WTC11 (cell line): Measurements from ENCODE around the gene COLEC12. TPM values are rescaled to one million over a fixed set of nuclear protein-coding genes. Genes with fewer than 3 reads are reported as not detected.

Source experiments
- ATAC-seq: fragments of 200-7000 bp; cut with Tn5 transposase; 2 replicates; pipeline ENCODE4 v1.10.0; 2021; ENCODE audit warnings: mild to moderate bottlenecking, moderate library complexity
- CTCF ChIA-PET: fragments of 300-600 bp; sonication (Branson Sonifier 250); formaldehyde crosslinking; loops from one replicate; lab custom pipeline; 2021; ENCODE audit warnings: antibody characterized with exemption; lab: Charles Lee
- POLR2A ChIA-PET: fragments of 350-600 bp; sonication (Branson Sonifier 250); formaldehyde crosslinking; loops from one replicate; lab custom pipeline; 2021; ENCODE audit warnings: antibody characterized with exemption; lab: Charles Lee
- DNase-seq: peaks from one replicate; pipeline ENCODE4 v3.0.0; 2021; ENCODE audit warnings: low spot score
- H3K27ac Mint-ChIP-seq: 2 replicates; pipeline ENCODE4 v1.8.0; 2021; ENCODE audit warnings: mixed read lengths
- H3K27me3 Mint-ChIP-seq: 2 replicates; pipeline ENCODE4 v1.8.0; 2021; ENCODE audit warnings: low read depth, mild to moderate bottlenecking, moderate library complexity, mixed read lengths
- H3K36me3 Mint-ChIP-seq: 2 replicates; pipeline ENCODE4 v1.8.0; 2021; ENCODE audit warnings: mixed read lengths
- H3K4me1 Mint-ChIP-seq: 2 replicates; pipeline ENCODE4 v1.8.0; 2022; ENCODE audit warnings: mixed read lengths
- H3K4me3 Mint-ChIP-seq: 2 replicates; pipeline ENCODE4 v1.8.0; 2021; ENCODE audit warnings: mild to moderate bottlenecking, moderate library complexity, mixed read lengths
- H3K9me3 Mint-ChIP-seq: 2 replicates; pipeline ENCODE4 v1.8.0; 2021; ENCODE audit warnings: mixed read lengths
- ATF1 ChIP-seq: sonication (generic); formaldehyde crosslinking; IDR thresholded peaks from 2 replicates; pipeline ENCODE4 v1.8.1; 2023; ENCODE audit warnings: mild to moderate bottlenecking, moderate library complexity, missing genetic modification reagents
- ATF3 ChIP-seq: sonication (generic); formaldehyde crosslinking; conservative IDR thresholded peaks from 2 replicates; pipeline ENCODE4 v1.8.1; 2022; ENCODE audit warnings: mild to moderate bottlenecking, missing genetic modification reagents
- ATF6 ChIP-seq: sonication (generic); formaldehyde crosslinking; IDR thresholded peaks from 2 replicates; pipeline ENCODE4 v1.8.1; 2023; ENCODE audit warnings: mild to moderate bottlenecking, missing genetic modification reagents
- CREB1 ChIP-seq: sonication (generic); formaldehyde crosslinking; IDR thresholded peaks from 2 replicates; pipeline ENCODE4 v1.8.0; 2023; ENCODE audit warnings: mild to moderate bottlenecking, missing genetic modification reagents
- CTCF ChIP-seq: fragments of 200-600 bp; IDR thresholded peaks from 2 replicates; pipeline ENCODE4 v1.8.0; 2022; ENCODE audit warnings: antibody characterized with exemption
- E2F5 ChIP-seq: sonication (generic); formaldehyde crosslinking; IDR thresholded peaks from 2 replicates; pipeline ENCODE4 v1.8.1; 2022; ENCODE audit warnings: mild to moderate bottlenecking, moderate library complexity, missing genetic modification reagents
- FOXK1 ChIP-seq: sonication (generic); formaldehyde crosslinking; IDR thresholded peaks from 2 replicates; pipeline ENCODE4 v1.8.0; 2022; ENCODE audit warnings: mild to moderate bottlenecking, moderate library complexity, missing genetic modification reagents
- FOXP1 ChIP-seq: sonication (generic); formaldehyde crosslinking; IDR thresholded peaks from 2 replicates; pipeline ENCODE4 v1.8.0; 2022; ENCODE audit warnings: missing genetic modification reagents, mild to moderate bottlenecking, moderate library complexity, borderline replicate concordance
- HMGXB4 ChIP-seq: sonication (generic); formaldehyde crosslinking; IDR thresholded peaks from 2 replicates; pipeline ENCODE4 v1.8.1; 2023; ENCODE audit warnings: mild to moderate bottlenecking, moderate library complexity, missing genetic modification reagents
- IRF1 ChIP-seq: sonication (generic); formaldehyde crosslinking; IDR thresholded peaks from 2 replicates; pipeline ENCODE4 v1.8.0; 2023; ENCODE audit warnings: missing genetic modification reagents
- IRF2 ChIP-seq: sonication (generic); formaldehyde crosslinking; IDR thresholded peaks from 2 replicates; pipeline ENCODE4 v1.8.0; 2022; ENCODE audit warnings: low read depth, missing genetic modification reagents, borderline replicate concordance
- KAT7 ChIP-seq: sonication (generic); formaldehyde crosslinking; IDR thresholded peaks from 2 replicates; pipeline ENCODE4 v1.8.1; 2023; ENCODE audit warnings: missing genetic modification reagents, mild to moderate bottlenecking, borderline replicate concordance
- MXD4 ChIP-seq: fragments of 250-450 bp; sonication (Bioruptor Pico); IDR thresholded peaks from 2 replicates; pipeline ENCODE4 v1.8.0; 2021; ENCODE audit warnings: mild to moderate bottlenecking, moderate library complexity, borderline replicate concordance
- NFATC4 ChIP-seq: fragments of 250-450 bp; sonication (Bioruptor Pico); IDR thresholded peaks from 2 replicates; pipeline ENCODE4 v1.9.0; 2021; ENCODE audit warnings: mild to moderate bottlenecking
- NFE2L1 ChIP-seq: sonication (generic); formaldehyde crosslinking; IDR thresholded peaks from 2 replicates; pipeline ENCODE4 v1.8.1; 2023; ENCODE audit warnings: missing genetic modification reagents
- NFYB ChIP-seq: sonication (generic); formaldehyde crosslinking; conservative IDR thresholded peaks from 2 replicates; pipeline ENCODE4 v1.8.0; 2022; ENCODE audit warnings: low read depth, missing genetic modification reagents
- NR1H2 ChIP-seq: sonication (generic); formaldehyde crosslinking; IDR thresholded peaks from 2 replicates; pipeline ENCODE4 v1.9.0; 2021; ENCODE audit warnings: mild to moderate bottlenecking, moderate library complexity, missing genetic modification reagents
- NR3C1 ChIP-seq: sonication (generic); formaldehyde crosslinking; conservative IDR thresholded peaks from 2 replicates; pipeline ENCODE4 v1.8.1; 2023; ENCODE audit warnings: low read depth, mild to moderate bottlenecking, missing genetic modification reagents
- SMAD4 ChIP-seq: sonication (generic); formaldehyde crosslinking; IDR thresholded peaks from 2 replicates; pipeline ENCODE4 v1.8.0; 2022; ENCODE audit warnings: mild to moderate bottlenecking, missing genetic modification reagents
- SOX15 ChIP-seq: fragments of 250-450 bp; sonication (Bioruptor Pico); IDR thresholded peaks from 2 replicates; pipeline ENCODE4 v1.9.0; 2021; ENCODE audit warnings: mild to moderate bottlenecking
- TCF7 ChIP-seq: sonication (generic); formaldehyde crosslinking; IDR thresholded peaks from 2 replicates; pipeline ENCODE4 v1.8.0; 2022; ENCODE audit warnings: mild to moderate bottlenecking, low read depth, missing genetic modification reagents, moderate library complexity
- USF1 ChIP-seq: sonication (generic); formaldehyde crosslinking; IDR thresholded peaks from 2 replicates; pipeline ENCODE4 v1.8.0; 2022; ENCODE audit warnings: mild to moderate bottlenecking, missing genetic modification reagents
- USF2 ChIP-seq: sonication (generic); formaldehyde crosslinking; IDR thresholded peaks from 2 replicates; pipeline ENCODE4 v1.8.1; 2023; ENCODE audit warnings: mild to moderate bottlenecking, missing genetic modification reagents, moderate library complexity
- ZNF138 ChIP-seq: sonication (generic); formaldehyde crosslinking; conservative IDR thresholded peaks from 2 replicates; pipeline ENCODE4 v1.8.1; 2022; ENCODE audit warnings: mild to moderate bottlenecking, moderate library complexity, missing genetic modification reagents
- ZNF219 ChIP-seq: sonication (generic); formaldehyde crosslinking; IDR thresholded peaks from 2 replicates; pipeline ENCODE4 v1.8.0; 2023; ENCODE audit warnings: missing genetic modification reagents, mild to moderate bottlenecking, borderline replicate concordance
- ZNF416 ChIP-seq: fragments of 250-450 bp; sonication (Bioruptor Pico); IDR thresholded peaks from 2 replicates; pipeline ENCODE4 v1.9.0; 2021; ENCODE audit warnings: mild to moderate bottlenecking, inconsistent platforms
- total RNA-seq: library from RNA; stranded (reverse); gene quantifications from 3 replicates; pipeline ENCODE4 v1.2.3, GENCODE V29; 2021

COLEC12 gene
- total RNA-seq, 1 experiment from 2014 or later, result 0.48 TPM

GRCh38 chr18:417495-417894 lies 83.0 kb downstream of the COLEC12 start:
- H3K4me3 Mint-ChIP-seq, result no peak overlapping the region
- H3K27me3 Mint-ChIP-seq, result no peaks in the 10 kb centered on the region; the same call in 1 of the 2 replicates
- ATAC-seq, result no peak
- POLR2A ChIA-PET, result no interaction called here
- CTCF ChIA-PET, result no interaction called here
- TF ChIP-seq ZNF219 (CRISPR knock-in tag), result no peak
- no peak for TF ChIP-seq FOXP1 (CRISPR knock-in tag)
- TF ChIP-seq NFE2L1, result no peak
- TF ChIP-seq NFYB (CRISPR knock-in tag), result no peak
- no peak for TF ChIP-seq ATF6 (CRISPR knock-in tag)
- TF ChIP-seq ATF3 (CRISPR knock-in tag), result no peak
- no peak for TF ChIP-seq SOX15 (CRISPR knock-in tag)
- no peak for TF ChIP-seq NFATC4 (CRISPR knock-in tag)
- no peak for TF ChIP-seq IRF1 (CRISPR knock-in tag)
- no peak for TF ChIP-seq ZNF416 (CRISPR knock-in tag)
- no peak for TF ChIP-seq CTCF
- TF ChIP-seq USF2, result no peak
- no peak for TF ChIP-seq FOXK1 (CRISPR knock-in tag)
- no peak for TF ChIP-seq NR1H2
- TF ChIP-seq SMAD4, result no peak
- TF ChIP-seq ZNF138, result no peak
- TF ChIP-seq USF1 (CRISPR knock-in tag), result no peak
- no peak for TF ChIP-seq HMGXB4 (CRISPR knock-in tag)
- H3K36me3 Mint-ChIP-seq, result no peaks in the 10 kb centered on the region
- peaks cover 18% of the 10 kb centered on the region for H3K4me1 Mint-ChIP-seq
- H3K27ac Mint-ChIP-seq, result no peak overlapping the region
- 0 out of 2 replicates have a peak, but pooled peaks cover 3% of the 10 kb centered on the region for H3K9me3 Mint-ChIP-seq
- no peak for DNase-seq

- no peaks in the 10 kb centered on the region for H3K36me3 Mint-ChIP-seq
- CTCF ChIA-PET, result no interaction called here
- no peak for TF ChIP-seq SOX15 (CRISPR knock-in tag)
- TF ChIP-seq ZNF219 (CRISPR knock-in tag), result no peak
- no peak for TF ChIP-seq IRF2 (CRISPR knock-in tag)
- TF ChIP-seq MXD4 (CRISPR knock-in tag), result no peak
- TF ChIP-seq NR3C1 (CRISPR knock-in tag), result no peak
- no peak for TF ChIP-seq TCF7 (CRISPR knock-in tag)
- TF ChIP-seq CREB1, result no peak
- no peak for TF ChIP-seq KAT7 (CRISPR knock-in tag)
- TF ChIP-seq E2F5 (CRISPR knock-in tag), result no peak
- TF ChIP-seq USF1 (CRISPR knock-in tag), result no peak
- TF ChIP-seq ATF1 (CRISPR knock-in tag), result no peak
- TF ChIP-seq, all 79 proteins: peak for 0
- no peak overlapping the region for H3K4me3 Mint-ChIP-seq
- ATAC-seq, result no peak
- H3K27ac Mint-ChIP-seq, result no peak overlapping the region
- DNase-seq, result no peak
- no peaks in the 10 kb centered on the region; the same call in 1 of the 2 replicates for H3K27me3 Mint-ChIP-seq
- H3K9me3 Mint-ChIP-seq, result 0 out of 2 replicates have a peak, but pooled peaks cover 5% of the 10 kb centered on the region
- POLR2A ChIA-PET, result no interaction called here
- H3K4me1 Mint-ChIP-seq, result peaks cover 18% of the 10 kb centered on the region
Observed at GRCh38 chr18:416930-417329, 83.6 kb downstream of the COLEC12 start.
